Subcutaneous adipose tissue (tissue), 4 donors: ENCODE results near the gene ANO2. TPM values are rescaled to one million over a fixed set of nuclear protein-coding genes. Genes with fewer than 3 reads are reported as not detected.

Experiments
- CTCF ChIP-seq: fragments of 450-650 bp; IDR thresholded peaks from one replicate; pipeline ENCODE4 v1.5.1; 2016; ENCODE audit warnings: low read depth, mild to moderate bottlenecking, control low read depth, antibody characterized with exemption, moderate library complexity
- total RNA-seq, 4 donors: library from RNA; depleted of rRNA; stranded (reverse); fragments of >200 nt; gene quantifications; one replicate each; pipeline ENCODE4 v1.1.0, GENCODE V29; 2016

The ANO2 gene
- total RNA-seq, 4 donors from 2014 or later = 9.3 to 69.3 (median 21.8) TPM

- TF ChIP-seq CTCF = no peak
Measured at GRCh38 chr12:5612556-5613410, 332.3 kb downstream of the ANO2 start.

GRCh38 chr12:5611162-5611561 lies 333.9 kb downstream of the ANO2 start:
- TF ChIP-seq CTCF = no peak

- no peak for TF ChIP-seq CTCF
Measured at GRCh38 chr12:5599378-5599777, 345.7 kb downstream of the ANO2 start.

- no peak for TF ChIP-seq CTCF
Measured at GRCh38 chr12:5593998-5594397, 351.1 kb downstream of the ANO2 start.

- TF ChIP-seq CTCF = no peak
Measured at GRCh38 chr12:5593086-5593485, 352.0 kb downstream of the ANO2 start.

- no peak for TF ChIP-seq CTCF
Measured at GRCh38 chr12:5592310-5592709, 352.7 kb downstream of the ANO2 start.

GRCh38 chr12:5590316-5590715 lies 354.7 kb downstream of the ANO2 start:
- no peak for TF ChIP-seq CTCF
